HG03159 (cell line): Measurements from ENCODE around the gene RIMS1.

Experiments
- ATAC-seq: cut with Tn5 transposase; IDR thresholded peaks from one replicate; pipeline ENCODE4 v1.9.1; 2021; ENCODE audit warnings: mild to moderate bottlenecking, moderate library complexity; ENCODE audit not compliant: unreplicated experiment

The RIMS1 gene

DNA sequence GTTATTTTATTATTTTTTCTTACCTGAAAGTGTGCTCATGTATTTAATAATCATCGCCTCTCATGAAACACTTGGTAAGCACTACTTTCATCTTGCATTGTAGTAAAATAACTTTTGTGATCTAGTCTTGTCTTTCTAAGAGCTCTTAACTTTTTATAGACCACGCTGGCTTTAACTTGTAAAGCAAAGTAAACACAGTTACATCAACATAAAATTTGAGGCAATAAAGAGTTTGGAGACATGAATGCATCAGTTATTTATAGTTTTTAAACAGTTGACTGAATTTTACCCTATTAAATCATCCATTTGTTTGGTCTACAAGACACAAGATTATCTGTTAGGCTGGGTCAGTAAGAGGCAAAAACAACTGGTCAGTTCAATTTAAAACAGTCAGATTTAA is 517.1 kb downstream of the RIMS1 start:
- no peak for ATAC-seq

DNA sequence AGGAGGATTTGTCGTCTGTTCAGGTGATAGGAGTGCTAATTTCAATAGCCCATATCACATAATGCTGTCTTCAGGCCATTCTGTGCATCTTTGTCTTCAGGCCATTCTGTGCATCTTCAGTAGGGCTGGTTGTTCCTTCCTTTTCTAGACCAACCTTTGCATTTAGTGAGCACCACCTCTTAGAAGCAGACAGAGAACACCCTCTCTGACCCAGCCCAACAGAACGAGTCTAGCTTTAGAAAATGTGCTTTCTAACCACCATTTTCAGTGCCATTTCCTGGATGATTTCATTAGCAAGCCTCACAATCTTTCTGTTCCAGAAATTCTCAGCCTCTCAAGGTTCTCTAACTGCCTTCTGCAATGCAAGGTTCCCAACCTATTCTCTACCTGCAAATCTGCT is 520.2 kb downstream of the RIMS1 start:
- ATAC-seq: peak; percentile 69

DNA sequence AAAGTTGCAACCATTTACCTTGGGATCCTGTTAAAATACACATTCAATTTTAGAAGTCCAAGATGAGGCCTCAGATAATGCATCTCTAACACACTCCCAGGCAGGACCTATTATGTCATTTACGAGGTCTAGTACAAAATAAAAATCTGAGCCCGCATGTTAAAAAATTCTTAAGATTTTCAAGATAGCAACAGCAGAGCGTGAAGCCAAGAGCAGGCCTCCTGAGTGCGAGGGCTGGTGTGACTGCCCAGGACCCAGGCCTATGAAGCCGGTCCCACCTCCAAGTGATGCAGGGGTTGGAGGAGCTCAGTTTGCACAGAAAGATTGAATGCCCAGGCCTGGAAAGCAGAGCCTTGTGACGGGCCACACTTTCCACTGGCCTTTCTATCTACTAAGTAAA is 524.4 kb downstream of the RIMS1 start:
- ATAC-seq: no peak

DNA sequence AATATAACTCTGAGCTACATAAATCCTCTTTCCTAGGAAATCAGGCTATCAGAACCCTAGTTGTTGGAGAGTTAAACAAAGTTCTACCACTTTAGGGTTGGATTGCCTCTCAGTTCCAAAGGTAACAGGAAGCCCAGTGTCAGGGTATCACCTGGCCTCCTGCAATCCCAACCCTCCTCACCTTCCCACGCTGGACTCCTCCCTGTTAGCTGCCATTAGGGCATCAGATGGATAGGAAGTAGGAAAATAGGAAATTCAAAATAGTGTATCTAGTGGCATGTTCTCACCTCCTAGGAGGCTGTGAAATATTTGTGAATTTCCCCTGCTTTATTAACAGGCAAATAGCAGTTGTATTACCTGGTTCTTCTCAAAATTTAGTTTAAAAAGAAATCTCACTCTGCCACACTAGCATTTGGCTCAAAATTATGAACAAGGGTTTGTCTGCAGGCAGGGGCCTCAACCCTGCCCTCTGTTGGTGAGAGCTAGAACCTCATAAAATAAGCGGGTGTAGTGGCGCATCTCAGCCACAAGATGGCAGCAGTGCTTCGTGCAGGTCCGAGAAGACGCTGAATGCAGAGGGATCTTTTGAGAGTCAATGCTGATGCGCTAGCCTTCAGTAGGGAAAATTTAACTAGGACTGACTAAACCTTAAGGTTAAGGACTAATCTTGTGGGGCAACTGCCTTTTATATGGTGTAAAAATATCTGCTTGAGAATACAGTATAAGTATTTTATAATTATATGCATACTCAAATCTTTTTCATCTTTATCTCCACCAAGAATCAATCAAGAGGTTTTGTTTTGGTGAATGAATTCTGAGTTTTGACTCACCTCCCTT is 525.7 kb downstream of the RIMS1 start:
- ATAC-seq: peak; percentile 85

DNA sequence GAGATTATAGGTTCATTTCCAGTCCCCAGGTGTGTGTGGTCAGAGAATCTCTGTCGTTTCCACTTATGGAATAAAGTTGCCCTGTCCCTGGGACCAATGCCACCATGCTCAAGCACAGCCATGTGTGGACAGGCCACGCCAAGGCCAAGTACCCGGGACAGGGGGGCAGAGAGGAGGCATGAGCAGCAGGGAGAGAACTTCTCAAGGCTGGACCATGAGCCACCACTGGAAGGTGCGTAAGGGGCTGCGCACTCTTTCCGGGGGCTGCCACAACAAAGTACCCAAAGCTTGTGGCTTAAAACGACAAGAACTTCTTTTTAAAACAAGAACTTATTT is 526.3 kb downstream of the RIMS1 start:
- ATAC-seq: no peak

DNA sequence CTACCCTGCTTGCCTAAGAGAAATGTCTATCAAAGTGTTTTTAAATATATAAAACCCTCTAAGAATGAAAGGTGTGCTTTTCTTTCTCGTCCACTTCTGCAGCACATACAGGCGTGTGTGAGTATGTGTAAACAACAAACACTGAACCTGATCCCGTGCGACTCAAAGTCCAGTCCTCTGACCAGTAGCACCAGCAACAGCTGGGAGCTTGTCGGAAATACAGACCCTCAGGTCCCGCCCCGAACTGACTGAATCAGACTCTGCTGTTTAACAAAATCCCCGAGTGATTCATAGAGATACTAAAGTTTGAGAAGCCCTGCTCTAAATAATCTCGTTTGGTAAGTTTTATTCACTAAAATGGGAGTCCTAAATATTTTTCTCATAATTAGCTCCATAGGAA is 527.5 kb downstream of the RIMS1 start:
- ATAC-seq: no peak

DNA sequence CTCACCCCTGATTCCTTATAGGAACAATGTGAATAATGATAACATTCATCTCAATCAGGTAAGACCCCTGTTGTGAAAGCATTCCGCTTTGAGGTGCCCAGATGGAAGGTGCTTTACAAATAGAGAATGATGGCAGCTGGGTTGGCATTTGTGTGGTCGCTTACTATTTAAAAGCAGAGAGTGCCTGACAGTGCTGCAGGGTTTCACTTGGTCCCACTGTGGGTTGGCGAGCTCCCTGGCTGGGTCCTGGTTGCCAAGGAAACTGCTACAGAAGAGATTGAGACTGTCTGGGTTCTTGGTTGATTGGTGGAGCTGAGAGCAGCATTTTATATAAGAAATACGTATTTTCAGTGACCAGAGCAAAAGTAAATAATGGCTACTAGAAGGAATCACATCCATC is 528.3 kb downstream of the RIMS1 start:
- ATAC-seq: no peak

DNA sequence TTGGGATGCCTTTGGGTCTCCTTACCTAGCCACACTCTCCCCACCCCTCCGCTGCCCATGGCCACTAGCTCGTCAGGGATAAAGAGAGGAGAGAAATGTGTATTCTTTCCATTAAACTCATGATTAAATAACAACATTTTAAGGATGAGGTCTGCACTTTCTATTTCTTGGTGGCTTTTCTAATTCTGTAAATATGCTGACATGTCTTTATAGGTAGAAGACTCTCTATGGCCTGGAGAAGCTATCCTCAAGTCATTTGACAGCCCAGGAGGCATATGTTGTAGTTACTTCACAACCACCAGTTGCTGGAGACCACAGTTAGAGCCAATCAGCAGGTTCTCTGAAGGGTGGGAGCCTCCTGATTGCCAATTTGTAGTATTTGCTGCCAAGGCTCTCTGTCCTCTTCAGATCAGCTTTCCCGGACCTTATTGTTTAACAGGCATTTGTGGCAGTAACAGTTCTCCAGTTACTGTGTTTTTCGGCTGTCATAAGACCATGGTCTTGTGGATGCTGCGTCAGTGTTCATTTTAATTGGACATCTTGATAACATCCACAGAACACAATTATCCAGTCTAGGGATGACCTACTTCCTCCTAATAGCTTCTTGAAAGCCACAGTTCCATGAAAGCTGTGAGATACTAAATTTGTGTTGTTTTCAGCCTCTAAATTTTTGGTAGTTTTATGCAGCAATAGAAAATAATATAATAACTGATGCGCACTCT is 530.6 kb downstream of the RIMS1 start:
- no peak for ATAC-seq

DNA sequence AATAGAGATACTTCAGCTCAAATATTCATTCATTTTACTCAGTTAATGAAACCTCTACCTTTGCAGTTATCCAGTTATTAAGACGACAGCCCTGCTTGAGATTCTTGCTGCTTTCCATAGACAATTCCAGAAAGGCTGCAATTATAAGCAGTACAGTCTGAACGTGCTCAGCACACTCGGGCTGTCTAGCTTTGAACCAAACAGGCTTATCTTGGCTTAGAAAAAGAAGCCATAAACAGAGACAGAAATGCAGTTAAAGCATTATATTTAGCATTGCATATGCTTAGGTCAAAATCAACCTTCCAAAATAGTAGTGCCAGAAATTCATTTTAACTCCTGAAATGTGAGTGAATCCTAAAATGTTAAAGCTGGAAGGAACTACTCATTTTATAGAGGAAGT is 531.4 kb downstream of the RIMS1 start:
- no peak for ATAC-seq

DNA sequence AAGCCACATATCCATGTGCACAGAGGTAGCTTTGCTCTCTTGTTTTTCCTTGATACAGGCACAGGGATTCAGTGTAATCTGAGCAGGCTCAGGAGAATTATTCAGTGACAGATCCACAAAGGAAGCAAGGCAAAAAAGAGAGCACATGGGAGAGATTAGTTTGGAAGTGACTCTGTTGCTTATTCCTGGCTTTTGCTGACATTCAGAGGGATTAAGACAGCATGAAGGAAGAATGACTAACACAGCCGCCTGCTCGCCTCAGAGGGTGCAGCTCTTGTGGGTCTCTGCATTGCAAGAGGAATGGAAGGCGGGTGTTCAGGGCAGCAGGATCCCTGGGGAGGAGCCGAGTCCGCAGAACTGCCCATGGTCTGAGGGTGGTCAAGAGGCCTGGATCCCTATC is 532.1 kb downstream of the RIMS1 start:
- no peak for ATAC-seq

DNA sequence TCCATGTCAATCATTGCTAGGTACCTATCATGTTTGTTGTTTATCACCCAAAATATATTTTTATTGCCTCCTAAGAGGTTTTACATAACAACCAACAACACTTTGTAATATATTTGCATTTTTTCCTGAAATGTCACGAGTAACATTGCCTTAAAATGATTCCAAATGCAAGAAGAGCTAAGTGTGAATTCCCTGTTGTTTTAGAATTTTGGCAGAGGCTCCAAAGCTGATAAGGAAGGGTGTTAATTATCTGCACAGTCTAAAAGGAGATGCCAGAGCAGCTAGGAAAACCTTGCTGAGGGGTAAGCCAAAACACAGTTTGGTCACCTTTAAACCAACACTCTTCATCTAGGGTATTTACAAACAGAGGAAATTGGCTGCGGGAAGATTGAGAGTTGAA is 533.6 kb downstream of the RIMS1 start:
- ATAC-seq: no peak

DNA sequence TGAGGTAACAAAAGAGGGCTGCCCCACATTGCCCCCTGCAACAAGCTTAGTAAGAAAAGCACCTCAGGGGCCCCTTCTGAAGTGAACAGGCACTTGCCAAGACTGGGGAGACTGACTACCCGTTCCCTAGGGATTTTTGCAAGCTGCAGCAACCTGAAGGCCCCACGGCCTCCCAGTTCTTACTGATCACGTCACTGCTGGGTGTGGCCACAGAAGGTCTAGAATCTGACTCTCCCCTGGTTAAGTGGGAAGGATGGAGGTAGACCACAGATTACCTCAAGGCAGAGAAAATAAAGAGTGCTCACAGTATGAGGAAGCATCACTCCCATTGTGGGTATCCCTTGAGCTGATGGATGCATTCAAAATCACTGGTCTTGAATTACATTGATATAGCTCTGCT is 534.1 kb downstream of the RIMS1 start:
- no peak for ATAC-seq

DNA sequence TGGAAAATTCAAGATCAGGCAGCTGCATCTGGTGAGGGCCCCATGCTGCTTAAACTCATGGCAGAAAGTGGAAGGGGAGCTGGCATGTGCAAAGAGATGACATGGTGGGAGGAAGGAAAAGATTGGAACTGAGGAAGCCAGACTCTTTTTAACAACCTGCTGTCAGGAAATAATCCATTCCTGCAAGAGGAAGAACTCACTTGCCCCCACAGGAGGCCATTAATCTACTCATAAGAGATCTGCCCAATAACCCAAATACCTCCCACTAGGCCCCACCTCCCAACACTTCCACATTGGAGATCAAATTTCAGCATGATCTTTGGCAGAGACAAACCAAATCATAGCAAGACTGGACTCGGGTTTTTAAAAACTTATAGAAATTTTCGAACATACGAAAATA is 535.0 kb downstream of the RIMS1 start:
- ATAC-seq: no peak

DNA sequence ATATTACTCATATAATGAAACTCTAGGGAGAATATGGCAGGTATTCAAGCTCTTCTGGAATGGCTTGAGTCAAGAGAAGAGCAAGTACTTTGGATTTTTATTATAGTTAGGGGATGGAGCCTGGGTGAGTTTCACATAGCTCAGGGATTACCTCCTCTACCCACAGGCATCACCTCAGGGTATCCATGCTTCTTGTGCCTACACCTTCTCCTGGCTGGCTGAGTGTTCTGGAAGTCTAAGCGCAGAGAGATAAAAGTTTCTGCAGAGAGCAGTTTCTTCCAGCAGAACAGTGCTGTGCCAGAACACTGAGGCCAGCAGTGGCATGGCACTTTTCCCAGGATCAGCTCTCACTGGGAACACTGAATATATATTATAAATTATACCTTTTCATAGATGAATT is 535.8 kb downstream of the RIMS1 start:
- ATAC-seq: no peak

DNA sequence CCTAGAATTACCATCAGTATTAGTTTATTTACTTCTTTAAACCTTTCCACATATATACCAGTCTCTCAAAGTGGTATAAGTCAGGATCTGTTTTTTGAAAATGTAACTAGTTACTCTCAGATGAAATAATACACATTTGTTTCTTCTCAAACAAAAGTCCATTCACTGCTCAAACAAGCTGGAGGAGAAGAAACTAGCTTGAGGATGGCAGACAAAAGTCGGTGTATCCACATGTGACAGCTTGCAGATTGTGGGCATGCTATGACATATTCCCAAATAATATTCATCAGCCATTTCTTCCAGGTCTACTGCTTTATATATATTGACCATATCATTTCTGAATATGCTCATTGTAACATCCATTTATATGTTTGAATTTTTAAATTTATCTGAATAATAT is 538.1 kb downstream of the RIMS1 start:
- ATAC-seq: no peak

DNA sequence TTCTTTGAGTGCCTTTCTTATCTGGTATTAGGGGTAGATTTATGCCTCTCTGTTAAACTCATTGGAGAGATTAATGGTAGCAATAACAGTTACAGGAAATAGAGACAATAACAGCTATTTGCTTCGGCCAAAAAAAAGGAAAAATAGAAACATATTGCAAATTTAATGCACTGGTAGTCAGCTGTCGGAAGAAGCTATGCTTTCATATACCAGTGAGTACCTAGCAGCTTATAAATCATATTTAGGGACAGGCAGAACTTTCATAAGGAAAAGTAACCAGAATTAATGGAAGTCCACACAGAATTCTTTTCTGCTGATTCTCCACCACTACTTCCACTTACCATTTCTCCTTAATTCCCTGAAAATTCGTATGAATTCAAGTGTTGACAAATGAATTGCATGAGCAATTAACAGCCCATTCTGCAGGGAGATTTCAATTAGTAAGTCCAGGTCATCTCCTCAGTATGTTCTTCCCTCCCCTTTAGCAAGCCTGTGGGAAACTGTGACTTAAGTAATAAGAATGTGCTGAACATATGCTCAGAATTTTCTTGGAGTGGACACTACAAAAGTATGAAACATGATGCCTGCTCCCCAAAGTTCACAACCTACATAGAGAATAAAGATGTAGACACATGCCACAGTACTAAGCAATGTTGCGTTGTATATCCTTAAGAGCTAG is 538.8 kb downstream of the RIMS1 start:
- no peak for ATAC-seq

DNA sequence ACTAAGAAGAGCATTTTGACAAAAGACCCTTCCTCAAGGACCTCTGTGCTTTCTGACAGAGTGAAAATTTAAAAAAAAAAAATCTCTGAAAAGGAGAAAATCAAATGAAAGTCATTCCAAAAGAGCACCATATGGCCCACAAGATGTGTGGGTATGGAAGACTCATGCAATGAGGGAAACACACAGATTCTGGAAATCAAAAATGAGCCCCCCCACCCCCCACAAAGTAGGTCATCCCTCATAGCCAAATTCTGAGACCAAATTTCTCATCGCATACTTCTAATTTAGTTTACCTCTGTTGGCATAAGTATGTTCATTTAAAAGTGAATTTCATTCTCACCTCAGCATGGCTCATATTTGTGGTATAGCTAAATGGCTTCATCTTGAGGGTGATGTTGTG is 554.3 kb downstream of the RIMS1 start:
- no peak for ATAC-seq

DNA sequence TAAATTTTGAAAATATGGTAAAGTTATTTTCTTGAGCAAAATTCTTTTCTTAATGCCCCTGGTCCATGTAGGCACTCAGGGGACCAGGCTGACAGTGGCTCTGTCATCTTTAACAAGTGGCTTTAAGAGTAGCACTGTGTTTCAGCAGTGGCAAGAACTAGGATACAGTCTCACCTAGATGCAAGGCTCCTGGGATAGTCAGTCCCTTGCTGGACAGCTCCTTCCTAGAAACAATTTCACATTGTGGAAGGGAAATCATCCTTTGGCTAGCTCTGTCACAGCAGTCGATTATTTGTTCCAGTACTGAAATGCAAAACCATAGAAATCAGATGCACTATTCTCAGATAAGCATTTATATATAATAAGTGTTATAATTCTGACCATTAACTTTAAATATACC is 560.1 kb downstream of the RIMS1 start:
- ATAC-seq: no peak
